Ishikawa (cell line): Measurements from ENCODE around the gene GSN.
A peak's percentile ranks its signal among the peaks of the same experiment; 100 is the strongest.

Source experiments
- CEBPB ChIP-seq: IDR thresholded peaks from 2 replicates; pipeline ENCODE4 v1.6.1; 2012
- CREB1 ChIP-seq: IDR thresholded peaks from 2 replicates; pipeline ENCODE4 v1.6.1; 2012; ENCODE audit warnings: low read depth
- EGR1 ChIP-seq: IDR thresholded peaks from 2 replicates; pipeline ENCODE4 v1.6.1; 2012
- EP300 ChIP-seq: IDR thresholded peaks from 2 replicates; pipeline ENCODE4 v1.6.1; 2012; ENCODE audit warnings: borderline replicate concordance
- FOXM1 ChIP-seq: IDR thresholded peaks from 2 replicates; pipeline ENCODE4 v1.6.1; 2012; ENCODE audit warnings: low read depth, borderline replicate concordance
- MAX ChIP-seq: IDR thresholded peaks from 2 replicates; pipeline ENCODE4 v1.6.1; 2012
- NFIC ChIP-seq: IDR thresholded peaks from 2 replicates; pipeline ENCODE4 v1.6.1; 2012
- RAD21 ChIP-seq: IDR thresholded peaks from 2 replicates; pipeline ENCODE4 v1.6.1; 2012; ENCODE audit warnings: low read depth
- TAF1 ChIP-seq: IDR thresholded peaks from 2 replicates; pipeline ENCODE4 v1.6.1; 2012; ENCODE audit warnings: low read depth, mild to moderate bottlenecking
- TCF12 ChIP-seq: IDR thresholded peaks from 2 replicates; pipeline ENCODE4 v1.6.1; 2012; ENCODE audit warnings: low read depth
- TEAD4 ChIP-seq: IDR thresholded peaks from 2 replicates; pipeline ENCODE4 v1.6.1; 2012
- YY1 ChIP-seq: IDR thresholded peaks from 2 replicates; pipeline ENCODE4 v1.6.1; 2012; ENCODE audit warnings: low read depth
- ZBTB7A ChIP-seq: IDR thresholded peaks from 2 replicates; pipeline ENCODE4 v1.6.1; 2012; ENCODE audit warnings: low read depth
- TF ChIP-seq, protein P1 (sequence below): IDR thresholded peaks from 2 replicates; pipeline ENCODE4 v1.6.1; 2012
- TF ChIP-seq, protein P2 (sequence below): IDR thresholded peaks from 2 replicates; pipeline ENCODE4 v1.6.1; 2012; ENCODE audit warnings: low read depth, mild to moderate bottlenecking

The GSN gene

GRCh38 chr9:121232251-121232650 lies 35.7 kb upstream of the GSN start:
- TF ChIP-seq, protein P1, sequence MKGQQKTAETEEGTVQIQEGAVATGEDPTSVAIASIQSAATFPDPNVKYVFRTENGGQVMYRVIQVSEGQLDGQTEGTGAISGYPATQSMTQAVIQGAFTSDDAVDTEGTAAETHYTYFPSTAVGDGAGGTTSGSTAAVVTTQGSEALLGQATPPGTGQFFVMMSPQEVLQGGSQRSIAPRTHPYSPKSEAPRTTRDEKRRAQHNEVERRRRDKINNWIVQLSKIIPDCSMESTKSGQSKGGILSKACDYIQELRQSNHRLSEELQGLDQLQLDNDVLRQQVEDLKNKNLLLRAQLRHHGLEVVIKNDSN, result no peak
- TF ChIP-seq TCF12 (no peak), CREB1 (no peak), CEBPB (no peak), MAX (no peak), TEAD4 (no peak), EGR1 (no peak), ZBTB7A (no peak), EP300 (no peak), RAD21 (no peak), YY1 (no peak), TAF1 (no peak), NFIC (no peak)
- TF ChIP-seq, protein P2, sequence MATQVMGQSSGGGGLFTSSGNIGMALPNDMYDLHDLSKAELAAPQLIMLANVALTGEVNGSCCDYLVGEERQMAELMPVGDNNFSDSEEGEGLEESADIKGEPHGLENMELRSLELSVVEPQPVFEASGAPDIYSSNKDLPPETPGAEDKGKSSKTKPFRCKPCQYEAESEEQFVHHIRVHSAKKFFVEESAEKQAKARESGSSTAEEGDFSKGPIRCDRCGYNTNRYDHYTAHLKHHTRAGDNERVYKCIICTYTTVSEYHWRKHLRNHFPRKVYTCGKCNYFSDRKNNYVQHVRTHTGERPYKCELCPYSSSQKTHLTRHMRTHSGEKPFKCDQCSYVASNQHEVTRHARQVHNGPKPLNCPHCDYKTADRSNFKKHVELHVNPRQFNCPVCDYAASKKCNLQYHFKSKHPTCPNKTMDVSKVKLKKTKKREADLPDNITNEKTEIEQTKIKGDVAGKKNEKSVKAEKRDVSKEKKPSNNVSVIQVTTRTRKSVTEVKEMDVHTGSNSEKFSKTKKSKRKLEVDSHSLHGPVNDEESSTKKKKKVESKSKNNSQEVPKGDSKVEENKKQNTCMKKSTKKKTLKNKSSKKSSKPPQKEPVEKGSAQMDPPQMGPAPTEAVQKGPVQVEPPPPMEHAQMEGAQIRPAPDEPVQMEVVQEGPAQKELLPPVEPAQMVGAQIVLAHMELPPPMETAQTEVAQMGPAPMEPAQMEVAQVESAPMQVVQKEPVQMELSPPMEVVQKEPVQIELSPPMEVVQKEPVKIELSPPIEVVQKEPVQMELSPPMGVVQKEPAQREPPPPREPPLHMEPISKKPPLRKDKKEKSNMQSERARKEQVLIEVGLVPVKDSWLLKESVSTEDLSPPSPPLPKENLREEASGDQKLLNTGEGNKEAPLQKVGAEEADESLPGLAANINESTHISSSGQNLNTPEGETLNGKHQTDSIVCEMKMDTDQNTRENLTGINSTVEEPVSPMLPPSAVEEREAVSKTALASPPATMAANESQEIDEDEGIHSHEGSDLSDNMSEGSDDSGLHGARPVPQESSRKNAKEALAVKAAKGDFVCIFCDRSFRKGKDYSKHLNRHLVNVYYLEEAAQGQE, result no peak

- no peak for TF ChIP-seq MAX
- TF ChIP-seq CEBPB, result peak; percentile 45
- no peak for TF ChIP-seq NFIC
Observed at GRCh38 chr9:121233906-121234831, 33.8 kb upstream of the GSN start.

DNA sequence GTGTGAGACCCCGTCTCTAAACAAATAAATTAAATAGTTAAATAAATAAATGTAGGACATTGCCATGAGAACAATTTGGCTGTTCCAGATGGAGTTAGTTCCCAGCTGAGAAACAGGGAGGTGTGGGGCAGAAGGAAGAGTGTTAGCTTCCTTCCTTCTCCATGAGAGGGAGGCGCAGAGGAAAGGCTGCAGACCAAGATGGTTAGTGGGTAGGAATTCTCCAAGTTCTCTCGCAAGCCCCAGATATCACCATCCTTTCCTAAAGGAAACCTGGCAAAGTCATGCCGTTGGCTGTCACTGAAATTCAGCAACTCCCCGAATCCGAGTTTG lies 33.2 kb upstream of the GSN start:
- TF ChIP-seq RAD21 (no peak), CREB1 (no peak), TAF1 (no peak), MAX (no peak), CEBPB (no peak), TCF12 (no peak), EGR1 (no peak), YY1 (no peak), TEAD4 (no peak), NFIC (no peak), FOXM1 (no peak), EP300 (no peak), ZBTB7A (no peak)
- TF ChIP-seq, protein P2, result no peak
- TF ChIP-seq, protein P1, result no peak

DNA sequence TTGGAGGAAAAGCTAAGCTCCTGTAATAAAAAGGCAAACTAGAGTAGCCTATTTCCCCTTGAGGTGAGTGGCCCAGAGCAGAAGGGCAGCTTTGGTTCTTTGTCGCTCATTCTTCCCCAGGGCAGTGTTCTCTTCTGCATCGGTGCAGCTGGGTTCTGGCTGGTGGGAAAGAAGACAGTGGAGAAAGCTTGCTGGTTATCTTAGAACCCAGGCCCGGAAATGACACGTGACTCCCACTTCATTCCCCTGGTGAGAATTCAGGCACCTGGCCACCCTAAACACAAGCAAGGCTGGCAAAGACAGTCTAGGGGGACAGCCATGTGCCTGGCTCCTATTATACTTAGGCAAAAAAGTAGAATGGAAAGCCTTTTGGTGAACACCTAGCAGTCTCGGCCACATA lies 32.5 kb upstream of the GSN start:
- TF ChIP-seq CREB1 (no peak), TCF12 (no peak), NFIC (no peak), TEAD4 (no peak), TAF1 (no peak), EP300 (no peak), MAX (no peak), EGR1 (no peak), FOXM1 (no peak), ZBTB7A (no peak), YY1 (no peak), CEBPB (no peak)
- TF ChIP-seq, protein P1, result no peak
- TF ChIP-seq, protein P2, result no peak
